Neural progenitor cell (in vitro differentiated cells): ENCODE results near the gene ABCA3.

Experiments
- EZH2 ChIP-seq: fragments of 200-600 bp; sonication (generic); IDR thresholded peaks from 2 replicates; pipeline ENCODE4 v1.6.1; 2017; ENCODE audit warnings: antibody characterized with exemption, mild to moderate bottlenecking, moderate library complexity
- EZH2phosphoT487 ChIP-seq: fragments of 200-600 bp; sonication (generic); IDR thresholded peaks from 2 replicates; pipeline ENCODE4 v1.6.1; 2017; ENCODE audit warnings: antibody characterized with exemption
- TF ChIP-seq, protein P1 (sequence below): fragments of 200-600 bp; sonication (generic); IDR thresholded peaks from 2 replicates; pipeline ENCODE4 v1.5.1; 2017; ENCODE audit warnings: antibody characterized with exemption, mild to moderate bottlenecking

DNA sequence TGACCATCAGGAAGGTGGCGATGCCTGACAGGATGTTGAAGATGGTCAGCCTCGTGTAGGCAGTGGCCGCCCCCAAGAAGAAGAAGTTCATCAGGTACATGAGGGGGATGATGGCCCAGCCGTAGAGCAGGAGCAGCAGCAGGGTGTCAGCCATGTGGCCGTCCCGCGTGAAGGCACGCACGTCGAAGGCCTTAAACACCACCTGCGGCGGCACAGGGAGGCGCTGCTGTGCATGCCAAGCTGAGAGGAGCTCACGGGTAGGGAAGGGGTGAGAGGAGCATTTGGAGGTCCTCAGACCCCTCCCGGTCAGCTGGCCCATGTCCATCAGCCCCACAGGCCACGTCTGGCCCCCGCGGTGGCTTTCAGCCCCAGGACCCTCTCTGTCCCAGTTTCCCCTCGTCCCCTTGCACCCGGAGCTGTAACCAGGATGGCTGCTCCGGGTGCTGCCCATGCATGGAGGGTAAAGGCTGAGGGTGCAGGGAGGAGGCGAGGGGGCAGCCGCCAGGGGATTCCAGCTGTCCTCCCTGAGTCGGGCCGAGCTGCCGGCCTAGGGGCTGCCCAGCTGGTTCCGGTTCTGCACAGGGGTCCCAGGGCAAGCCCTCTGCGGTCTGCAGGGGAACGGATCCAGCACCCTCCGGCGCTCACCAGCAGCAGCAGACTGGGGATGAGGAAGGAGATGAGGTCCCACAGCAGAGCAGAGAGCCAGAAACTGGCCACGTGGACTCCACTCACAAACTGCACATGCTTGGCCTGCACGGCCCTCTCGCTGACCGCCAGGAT, 55.5 kb downstream of the ABCA3 start:
- TF ChIP-seq EZH2, result no peak
- no peak for TF ChIP-seq EZH2phosphoT487
- TF ChIP-seq, protein P1, sequence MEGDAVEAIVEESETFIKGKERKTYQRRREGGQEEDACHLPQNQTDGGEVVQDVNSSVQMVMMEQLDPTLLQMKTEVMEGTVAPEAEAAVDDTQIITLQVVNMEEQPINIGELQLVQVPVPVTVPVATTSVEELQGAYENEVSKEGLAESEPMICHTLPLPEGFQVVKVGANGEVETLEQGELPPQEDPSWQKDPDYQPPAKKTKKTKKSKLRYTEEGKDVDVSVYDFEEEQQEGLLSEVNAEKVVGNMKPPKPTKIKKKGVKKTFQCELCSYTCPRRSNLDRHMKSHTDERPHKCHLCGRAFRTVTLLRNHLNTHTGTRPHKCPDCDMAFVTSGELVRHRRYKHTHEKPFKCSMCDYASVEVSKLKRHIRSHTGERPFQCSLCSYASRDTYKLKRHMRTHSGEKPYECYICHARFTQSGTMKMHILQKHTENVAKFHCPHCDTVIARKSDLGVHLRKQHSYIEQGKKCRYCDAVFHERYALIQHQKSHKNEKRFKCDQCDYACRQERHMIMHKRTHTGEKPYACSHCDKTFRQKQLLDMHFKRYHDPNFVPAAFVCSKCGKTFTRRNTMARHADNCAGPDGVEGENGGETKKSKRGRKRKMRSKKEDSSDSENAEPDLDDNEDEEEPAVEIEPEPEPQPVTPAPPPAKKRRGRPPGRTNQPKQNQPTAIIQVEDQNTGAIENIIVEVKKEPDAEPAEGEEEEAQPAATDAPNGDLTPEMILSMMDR, result no peak
